ENCODE results near the gene FAU. TPM values are rescaled to one million over a fixed set of nuclear protein-coding genes. Genes with fewer than 3 reads are reported as not detected.

Gene FAU
- total and polyA plus RNA-seq, 2 of the 13 experiments (the other 11 are each of a cell fraction or from before 2014, with no cell fraction given), result 374 to 869 TPM

DNA sequence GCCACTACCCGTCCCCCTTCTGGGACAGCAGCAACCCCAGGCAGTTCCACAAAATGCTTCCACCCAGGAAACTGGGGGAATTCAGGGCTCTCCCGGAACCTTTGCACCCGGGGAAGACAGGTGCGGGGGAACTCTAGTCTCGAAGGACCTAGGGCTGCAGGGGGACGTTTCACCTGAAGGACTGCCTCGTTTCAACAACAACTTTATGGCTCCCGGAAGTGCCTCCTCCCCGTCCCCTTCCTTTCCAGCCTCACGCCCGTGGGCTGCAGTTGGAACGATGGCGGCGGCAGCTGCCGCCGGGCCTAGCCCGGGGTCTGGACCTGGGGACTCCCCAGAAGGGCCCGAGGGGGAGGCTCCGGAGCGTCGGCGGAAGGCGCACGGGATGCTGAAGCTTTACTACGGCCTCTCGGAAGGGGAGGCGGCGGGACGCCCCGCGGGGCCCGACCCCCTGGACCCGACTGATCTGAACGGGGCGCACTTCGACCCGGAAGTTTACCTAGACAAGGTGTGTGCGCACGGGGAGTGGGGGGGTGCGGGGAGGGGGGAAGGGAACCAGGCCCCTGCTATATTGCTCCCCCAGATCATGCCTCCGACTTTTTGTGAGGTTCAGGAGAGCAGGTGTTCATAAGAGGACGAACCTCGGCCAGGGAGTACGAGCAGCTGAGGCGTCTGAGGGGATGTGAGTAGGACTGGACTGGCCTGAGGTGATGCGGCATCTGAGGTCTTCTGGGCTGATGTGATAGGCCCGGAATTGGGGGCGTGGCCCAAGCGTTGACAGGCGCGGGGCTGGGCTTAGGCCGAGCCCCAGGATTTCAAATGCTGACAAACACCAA lies 25.7 kb downstream of the FAU start, which contains the start of gene VPS51 (continued):
- 0 out of 2 replicates have a peak, but pooled peaks have one; percentile 68 for TF ChIP-seq HNF1A (IDR thresholded peaks at IDR 0.05; ENCODE audit: low read depth)
- TF ChIP-seq HNF1A (CRISPR knock-in tag; IDR thresholded peaks at IDR 0.05; ENCODE audit: borderline replicate concordance), result peak; percentile 82; the same call in 1 of the 2 replicates
- TF ChIP-seq, protein P1, sequence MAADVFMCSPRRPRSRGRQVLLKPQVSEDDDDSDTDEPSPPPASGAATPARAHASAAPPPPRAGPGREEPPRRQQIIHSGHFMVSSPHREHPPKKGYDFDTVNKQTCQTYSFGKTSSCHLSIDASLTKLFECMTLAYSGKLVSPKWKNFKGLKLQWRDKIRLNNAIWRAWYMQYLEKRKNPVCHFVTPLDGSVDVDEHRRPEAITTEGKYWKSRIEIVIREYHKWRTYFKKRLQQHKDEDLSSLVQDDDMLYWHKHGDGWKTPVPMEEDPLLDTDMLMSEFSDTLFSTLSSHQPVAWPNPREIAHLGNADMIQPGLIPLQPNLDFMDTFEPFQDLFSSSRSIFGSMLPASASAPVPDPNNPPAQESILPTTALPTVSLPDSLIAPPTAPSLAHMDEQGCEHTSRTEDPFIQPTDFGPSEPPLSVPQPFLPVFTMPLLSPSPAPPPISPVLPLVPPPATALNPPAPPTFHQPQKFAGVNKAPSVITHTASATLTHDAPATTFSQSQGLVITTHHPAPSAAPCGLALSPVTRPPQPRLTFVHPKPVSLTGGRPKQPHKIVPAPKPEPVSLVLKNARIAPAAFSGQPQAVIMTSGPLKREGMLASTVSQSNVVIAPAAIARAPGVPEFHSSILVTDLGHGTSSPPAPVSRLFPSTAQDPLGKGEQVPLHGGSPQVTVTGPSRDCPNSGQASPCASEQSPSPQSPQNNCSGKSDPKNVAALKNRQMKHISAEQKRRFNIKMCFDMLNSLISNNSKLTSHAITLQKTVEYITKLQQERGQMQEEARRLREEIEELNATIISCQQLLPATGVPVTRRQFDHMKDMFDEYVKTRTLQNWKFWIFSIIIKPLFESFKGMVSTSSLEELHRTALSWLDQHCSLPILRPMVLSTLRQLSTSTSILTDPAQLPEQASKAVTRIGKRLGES (CRISPR knock-in tag; IDR thresholded peaks at IDR 0.05; ENCODE audit: borderline replicate concordance), result peak; percentile 14; the same call in 1 of the 2 replicates
- peak; percentile 55; the same call in 1 of the 2 replicates for TF ChIP-seq FOXK2 (IDR thresholded peaks at IDR 0.05)
- TF ChIP-seq SIN3A (IDR thresholded peaks at IDR 0.05; ENCODE audit: borderline replicate concordance, low read depth, low read length), result peak; percentile 94
- no peak for TF ChIP-seq ONECUT2 (CRISPR knock-in tag; IDR thresholded peaks at IDR 0.05)
- TF ChIP-seq, protein P2, sequence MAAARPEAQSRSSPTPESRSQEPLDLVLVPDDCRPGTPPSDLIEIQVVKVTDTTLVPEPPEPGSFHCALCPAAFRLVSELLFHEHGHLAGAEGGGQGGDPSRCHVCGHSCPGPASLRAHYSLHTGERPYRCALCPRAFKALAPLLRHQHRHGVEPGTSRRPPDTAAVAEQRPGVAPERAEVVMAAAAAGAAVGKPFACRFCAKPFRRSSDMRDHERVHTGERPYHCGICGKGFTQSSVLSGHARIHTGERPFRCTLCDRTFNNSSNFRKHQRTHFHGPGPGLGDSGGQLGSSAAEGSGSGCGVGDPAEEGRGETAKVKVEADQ (CRISPR knock-in tag; IDR thresholded peaks at IDR 0.05; ENCODE audit: borderline replicate concordance), result peak; percentile 25; the same call in 1 of the 2 replicates
- no peak for TF ChIP-seq ZNF329 (CRISPR knock-in tag; IDR thresholded peaks at IDR 0.05; ENCODE audit: low read depth)
- TF ChIP-seq ZNF816 (CRISPR knock-in tag; IDR thresholded peaks at IDR 0.05; ENCODE audit: borderline replicate concordance), result 0 out of 2 replicates have a peak, but pooled peaks have one; percentile 71
- peak; percentile 96 for TF ChIP-seq ZNF740 (CRISPR knock-in tag; IDR thresholded peaks at IDR 0.05)
- TF ChIP-seq IRF9 (CRISPR knock-in tag; IDR thresholded peaks at IDR 0.05; ENCODE audit: borderline replicate concordance), result peak; percentile 78; the same call in 1 of the 2 replicates
- TF ChIP-seq ZNF513 (CRISPR knock-in tag; conservative IDR thresholded peaks at IDR 0.05), result no peak
- no peak for TF ChIP-seq ZNF672 (CRISPR knock-in tag; IDR thresholded peaks at IDR 0.05)
- TF ChIP-seq TEF (CRISPR knock-in tag; IDR thresholded peaks at IDR 0.05), result no peak
- peak; percentile 67; the same call in 1 of the 2 replicates for TF ChIP-seq NFKB2 (CRISPR knock-in tag; IDR thresholded peaks at IDR 0.05; ENCODE audit: borderline replicate concordance)

Data from HepG2 (cell line).